ENCODE measurements around the gene GNPDA1. TPM values are rescaled to one million over a fixed set of nuclear protein-coding genes. Genes with fewer than 3 reads are reported as not detected.

Gene GNPDA1
- total RNA-seq, 4 donors from 2014 or later: 16.0 to 46.9 (median 35.4) TPM

DNA sequence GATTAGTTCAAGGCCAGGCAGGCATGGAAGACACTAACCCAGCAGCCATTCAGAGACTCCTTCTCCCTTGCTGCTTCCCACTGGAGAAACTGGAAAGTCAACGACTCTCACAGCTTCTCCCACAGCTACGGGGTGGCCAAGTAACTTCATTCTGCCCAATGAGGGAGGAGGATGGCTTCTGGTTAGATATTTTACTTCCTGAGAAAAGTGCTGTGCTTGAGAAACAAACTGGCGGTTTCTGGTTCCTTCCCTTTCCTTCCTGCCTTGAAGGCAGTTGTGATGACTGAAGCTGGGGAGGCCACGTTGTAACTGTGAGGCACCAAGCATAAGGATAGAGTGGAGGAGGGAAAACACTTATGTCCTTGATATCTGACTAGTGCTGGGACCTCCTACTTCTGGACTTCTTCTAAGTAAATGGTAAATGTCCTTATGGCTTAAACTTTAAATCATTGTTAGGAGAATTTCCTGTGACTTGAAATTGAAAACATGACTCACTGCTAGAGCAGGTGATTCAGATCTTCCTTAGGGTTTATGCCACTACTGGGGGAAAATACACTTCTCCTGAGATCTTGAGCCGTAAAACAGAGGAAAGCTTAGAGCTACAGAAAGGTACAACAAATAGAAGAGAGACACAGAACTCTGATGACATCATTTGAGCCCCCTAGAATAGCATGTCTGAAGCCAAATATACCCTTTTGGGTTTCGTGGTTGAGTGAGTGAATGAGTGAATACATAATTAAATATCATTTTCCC, 3.1 kb upstream of the GNPDA1 start:
- TF ChIP-seq CTCF (IDR thresholded peaks at IDR 0.05; ENCODE audit: low read depth): no peak

DNA sequence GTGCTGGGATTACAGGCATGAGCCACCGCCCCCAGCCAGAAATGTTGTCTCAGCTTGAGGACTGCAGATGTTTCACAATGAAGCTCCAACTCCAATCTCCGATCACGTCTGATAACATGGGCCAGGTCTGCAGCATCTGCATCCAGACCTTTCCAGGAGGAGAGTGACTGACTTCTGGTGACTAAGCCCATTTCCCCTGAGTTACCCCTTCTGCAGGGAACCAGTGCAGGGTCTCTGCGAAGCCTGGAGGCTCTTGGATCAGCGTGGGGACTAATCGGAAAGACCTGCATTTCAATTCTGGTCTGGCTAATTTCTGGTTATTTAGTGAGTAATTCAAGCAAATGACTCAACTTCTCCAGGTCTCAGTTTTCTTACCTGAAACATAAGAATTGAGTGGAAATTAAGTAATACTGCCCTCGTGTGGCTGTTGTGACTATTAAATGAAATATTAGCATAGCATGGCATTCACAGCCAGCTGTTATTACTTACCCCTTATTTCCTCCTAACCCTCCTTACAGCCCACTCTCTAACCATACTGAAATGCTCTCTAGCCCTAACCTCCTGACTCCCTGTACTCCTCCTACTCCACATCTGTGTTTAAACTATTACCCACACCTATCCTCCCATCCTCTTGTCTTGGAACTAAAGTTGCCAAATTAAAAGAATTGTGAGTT, 2.2 kb upstream of the GNPDA1 start:
- TF ChIP-seq CTCF (IDR thresholded peaks at IDR 0.05; ENCODE audit: low read depth): no peak

DNA sequence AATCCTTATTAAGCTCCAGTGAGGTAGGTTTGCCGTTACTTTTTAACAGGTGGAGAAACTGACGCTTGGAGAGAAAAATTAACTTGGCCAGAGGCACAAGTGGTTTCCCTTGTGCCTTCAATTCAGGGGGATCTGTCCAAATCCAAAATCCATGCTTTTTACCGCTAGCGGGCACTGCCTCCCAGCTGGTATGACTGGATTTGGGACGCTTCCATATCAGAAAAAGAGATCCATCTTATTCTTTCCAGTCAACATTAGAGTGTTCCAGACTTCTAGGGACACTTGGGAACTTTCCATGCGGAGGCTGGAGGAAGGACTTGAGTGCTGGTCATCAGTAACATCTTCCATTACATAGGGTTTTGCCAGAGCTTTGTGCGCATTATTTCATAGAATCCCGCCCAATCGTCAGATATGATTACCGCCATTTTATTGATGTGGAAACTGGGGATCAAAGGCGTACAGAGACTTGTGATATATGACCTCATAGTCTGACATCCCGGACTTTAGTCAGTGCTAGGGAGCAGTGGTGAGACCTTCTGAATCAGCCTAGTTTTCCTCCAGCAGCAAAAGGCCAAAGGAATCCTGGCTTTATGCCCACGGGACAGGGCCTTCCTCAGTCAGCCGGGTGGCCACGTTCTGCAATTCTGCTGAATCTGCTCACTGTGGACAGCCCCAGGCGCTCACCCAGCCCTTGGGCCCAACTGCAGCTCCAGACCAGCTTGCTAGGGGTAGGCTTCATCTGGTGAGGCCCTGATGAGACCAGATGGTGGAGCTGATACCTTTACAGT, 1.1 kb upstream of the GNPDA1 start:
- no peak for TF ChIP-seq CTCF (IDR thresholded peaks at IDR 0.05; ENCODE audit: low read depth)

DNA sequence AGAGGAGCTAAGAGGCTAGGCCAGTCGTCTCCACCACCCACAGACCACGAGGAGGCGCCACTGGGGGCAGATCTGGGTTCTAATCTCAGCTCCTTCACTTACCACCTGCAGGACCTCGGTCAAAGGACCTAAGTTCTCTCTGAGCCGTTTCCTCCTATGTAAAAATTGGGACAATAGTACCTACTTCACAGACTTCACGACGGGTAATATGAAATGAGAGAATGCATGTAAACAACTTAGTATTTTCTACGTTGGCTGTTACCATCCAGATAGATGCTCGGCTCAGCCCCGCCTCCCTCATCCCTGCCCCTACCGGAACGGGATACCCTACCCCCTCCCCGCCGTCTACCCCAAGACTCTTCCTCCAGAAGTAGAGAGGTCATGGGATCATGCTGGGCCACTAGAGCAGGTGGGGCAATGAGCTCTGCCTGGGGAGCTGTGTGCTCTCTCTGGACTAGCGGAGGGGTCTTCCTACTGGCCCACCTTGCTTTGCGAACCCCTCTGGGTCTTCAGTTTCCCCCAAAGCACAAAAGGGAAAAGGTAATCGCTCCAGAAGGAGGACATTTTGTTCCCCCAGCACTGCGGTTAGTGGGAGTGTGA, 541 bp downstream of the GNPDA1 start:
- no peak for TF ChIP-seq CTCF (IDR thresholded peaks at IDR 0.05; ENCODE audit: low read depth)

DNA sequence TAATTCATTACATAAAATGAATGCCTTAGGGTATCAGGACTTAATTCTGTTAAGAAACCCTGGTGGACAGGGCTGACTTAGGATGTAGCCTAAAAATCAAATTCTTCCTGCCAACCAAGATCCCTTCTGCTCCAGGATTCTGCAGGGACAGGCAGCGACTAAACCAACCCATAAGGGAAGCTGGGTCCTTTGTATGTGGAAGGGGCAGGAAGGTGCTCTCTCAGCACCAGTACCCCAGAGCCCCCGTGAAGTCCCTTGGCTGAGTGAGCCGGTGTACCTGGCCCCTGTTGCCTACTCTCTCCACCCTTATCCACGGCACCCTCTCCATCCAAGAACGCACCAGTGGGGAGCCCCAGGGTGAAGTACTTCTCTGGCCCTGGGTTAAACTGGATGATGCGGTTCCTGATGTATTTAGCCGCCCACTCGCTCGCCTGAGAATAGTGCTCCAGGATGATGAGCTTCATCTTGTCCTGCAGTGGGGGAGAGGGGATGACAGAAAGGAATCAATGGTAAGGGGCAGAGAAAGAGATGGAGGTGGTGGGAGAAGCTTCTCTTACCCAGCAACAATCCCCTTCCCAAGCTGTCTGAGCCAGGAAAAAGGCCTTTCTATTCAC, 1.1 kb downstream of the GNPDA1 start:
- TF ChIP-seq CTCF (IDR thresholded peaks at IDR 0.05; ENCODE audit: low read depth): no peak

- no peak for TF ChIP-seq CTCF (IDR thresholded peaks at IDR 0.05; ENCODE audit: low read depth)
These were observed 2.9 kb downstream of the GNPDA1 start for GRCh38 chr5:142009886-142010285.
